ENCODE measurements around the gene LRRN3. TPM values are rescaled to one million over a fixed set of nuclear protein-coding genes. Genes with fewer than 3 reads are reported as not detected.

Gene LRRN3
- total RNA-seq, 1 donor from 2014 or later: 0.98 TPM

- H3K27ac ChIP-seq: no peak overlapping the region
- intact Hi-C loops (cut with DNase I): no loop called here
- no peaks in the 10 kb centered on the region for H3K27me3 ChIP-seq
- no peaks in the 10 kb centered on the region for H3K9me3 ChIP-seq
- peaks cover 25% of the 10 kb centered on the region for H3K4me1 ChIP-seq
- no peak for TF ChIP-seq POLR2AphosphoS5 (IDR thresholded peaks at IDR 0.05; ENCODE audit: insufficient read depth in 1 of 2, low read depth in 1 of 2)
- TF ChIP-seq, protein P1, sequence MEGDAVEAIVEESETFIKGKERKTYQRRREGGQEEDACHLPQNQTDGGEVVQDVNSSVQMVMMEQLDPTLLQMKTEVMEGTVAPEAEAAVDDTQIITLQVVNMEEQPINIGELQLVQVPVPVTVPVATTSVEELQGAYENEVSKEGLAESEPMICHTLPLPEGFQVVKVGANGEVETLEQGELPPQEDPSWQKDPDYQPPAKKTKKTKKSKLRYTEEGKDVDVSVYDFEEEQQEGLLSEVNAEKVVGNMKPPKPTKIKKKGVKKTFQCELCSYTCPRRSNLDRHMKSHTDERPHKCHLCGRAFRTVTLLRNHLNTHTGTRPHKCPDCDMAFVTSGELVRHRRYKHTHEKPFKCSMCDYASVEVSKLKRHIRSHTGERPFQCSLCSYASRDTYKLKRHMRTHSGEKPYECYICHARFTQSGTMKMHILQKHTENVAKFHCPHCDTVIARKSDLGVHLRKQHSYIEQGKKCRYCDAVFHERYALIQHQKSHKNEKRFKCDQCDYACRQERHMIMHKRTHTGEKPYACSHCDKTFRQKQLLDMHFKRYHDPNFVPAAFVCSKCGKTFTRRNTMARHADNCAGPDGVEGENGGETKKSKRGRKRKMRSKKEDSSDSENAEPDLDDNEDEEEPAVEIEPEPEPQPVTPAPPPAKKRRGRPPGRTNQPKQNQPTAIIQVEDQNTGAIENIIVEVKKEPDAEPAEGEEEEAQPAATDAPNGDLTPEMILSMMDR (IDR thresholded peaks at IDR 0.05): no peak
- no peak for TF ChIP-seq POLR2A (IDR thresholded peaks at IDR 0.05)
- no peak for DNase-seq (ENCODE audit: extremely low spot score in 2 of 2)
- H3K36me3 ChIP-seq: no peaks in the 10 kb centered on the region
- H3K4me3 ChIP-seq: no peak overlapping the region
Observed at GRCh38 chr7:111140091-111140865, 49.4 kb downstream of the LRRN3 start.

DNA sequence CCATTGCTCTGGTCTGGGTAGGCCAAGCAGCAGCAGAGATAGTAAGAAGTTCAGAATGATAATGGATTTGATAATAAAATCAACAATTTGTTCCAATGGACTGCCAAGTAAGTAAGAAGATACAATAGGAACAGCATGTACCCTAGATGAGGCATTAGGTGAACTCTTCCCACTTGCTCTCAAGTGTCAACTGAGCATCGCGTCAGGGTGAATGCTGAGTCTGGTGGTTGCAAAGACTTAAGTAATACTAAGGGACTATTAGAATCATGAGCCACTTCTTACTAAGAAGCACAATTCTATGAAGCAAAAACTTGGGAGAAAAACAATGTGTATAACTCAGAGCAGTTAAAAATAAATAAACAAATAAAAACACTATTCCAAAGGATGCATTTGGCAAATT lies 54.5 kb downstream of the LRRN3 start:
- no peaks in the 10 kb centered on the region for H3K36me3 ChIP-seq
- no peak overlapping the region for H3K4me3 ChIP-seq
- intact Hi-C loops (cut with DNase I): no loop called here
- DNase-seq (ENCODE audit: extremely low spot score in 2 of 2): no peak
- TF ChIP-seq POLR2AphosphoS5 (IDR thresholded peaks at IDR 0.05; ENCODE audit: insufficient read depth in 1 of 2, low read depth in 1 of 2) (no peak), POLR2A (IDR thresholded peaks at IDR 0.05) (no peak)
- TF ChIP-seq, protein P1 (IDR thresholded peaks at IDR 0.05): no peak
- no peaks in the 10 kb centered on the region for H3K4me1 ChIP-seq
- H3K27ac ChIP-seq: no peak overlapping the region
- H3K9me3 ChIP-seq: no peaks in the 10 kb centered on the region
- H3K27me3 ChIP-seq: no peaks in the 10 kb centered on the region

DNA sequence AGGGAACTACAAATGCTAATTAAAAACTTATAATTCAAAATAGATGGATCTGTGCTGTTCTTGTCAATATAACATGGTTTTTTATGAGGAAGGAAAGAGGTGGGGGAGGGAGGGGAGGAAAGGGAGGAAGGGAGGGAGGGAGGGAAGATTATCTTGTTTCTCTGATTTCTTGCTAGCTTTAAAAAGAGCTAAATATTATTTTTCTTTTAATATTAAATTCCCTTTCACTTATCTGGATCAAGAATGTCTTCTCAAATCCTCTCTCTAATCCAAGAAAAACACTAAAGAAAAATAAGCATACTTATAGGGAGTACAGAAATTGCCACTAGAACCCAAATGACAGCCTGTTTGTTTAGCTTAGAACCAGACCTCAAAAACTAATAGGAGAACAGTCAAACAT lies 55.2 kb downstream of the LRRN3 start:
- no peaks in the 10 kb centered on the region for H3K4me1 ChIP-seq
- H3K36me3 ChIP-seq: no peaks in the 10 kb centered on the region
- H3K4me3 ChIP-seq: no peak overlapping the region
- TF ChIP-seq POLR2AphosphoS5 (IDR thresholded peaks at IDR 0.05; ENCODE audit: insufficient read depth in 1 of 2, low read depth in 1 of 2) (no peak), POLR2A (IDR thresholded peaks at IDR 0.05) (no peak)
- TF ChIP-seq, protein P1 (IDR thresholded peaks at IDR 0.05): no peak
- H3K27ac ChIP-seq: no peak overlapping the region
- H3K9me3 ChIP-seq: no peaks in the 10 kb centered on the region
- H3K27me3 ChIP-seq: no peaks in the 10 kb centered on the region
- intact Hi-C loops (cut with DNase I): no loop called here
- no peak for DNase-seq (ENCODE audit: extremely low spot score in 2 of 2)

GRCh38 chr7:111147708-111148533 lies 57.0 kb downstream of the LRRN3 start:
- no peak for DNase-seq (ENCODE audit: extremely low spot score in 2 of 2)
- Histone ChIP-seq H3K36me3 (no peaks in the 10 kb centered on the region), H3K27me3 (no peaks in the 10 kb centered on the region), H3K27ac (no peak overlapping the region), H3K9me3 (no peaks in the 10 kb centered on the region), H3K4me1 (no peaks in the 10 kb centered on the region), H3K4me3 (no peak overlapping the region)
- TF ChIP-seq, protein P1 (IDR thresholded peaks at IDR 0.05): no peak
- no peak for TF ChIP-seq POLR2AphosphoS5 (IDR thresholded peaks at IDR 0.05; ENCODE audit: insufficient read depth in 1 of 2, low read depth in 1 of 2)
- no peak for TF ChIP-seq POLR2A (IDR thresholded peaks at IDR 0.05)
- intact Hi-C loops (cut with DNase I): no loop called here

Measured in vagina (tissue), 2 donors.